ENCODE results near the gene BBS9. TPM values are rescaled to one million over a fixed set of nuclear protein-coding genes. Genes with fewer than 3 reads are reported as not detected.

The BBS9 gene
- total and polyA plus RNA-seq, 9 of the 15 experiments (the other 6 are each of a cell fraction or from before 2014, with no cell fraction given) = 0.77 to 3.3 (median 2.4) TPM

- H3K27ac ChIP-seq (ENCODE audit: extremely low read depth, low read depth, low read length) = no peak overlapping the region
- H3K4me2 ChIP-seq (ENCODE audit: insufficient read depth, low read length) = no peak overlapping the region
- H3K36me3 ChIP-seq (ENCODE audit: control insufficient read depth, insufficient read depth, low read length) = no peaks in the 10 kb centered on the region
- no peak for ATAC-seq
- H3K79me2 ChIP-seq (ENCODE audit: control insufficient read depth, insufficient read depth, low read length) = no peaks in the 10 kb centered on the region
- no peak for DNase-seq (ENCODE audit: extremely low read depth in 1 of 4, low spot score in 3 of 4)
- no peak overlapping the region for H3K9ac ChIP-seq (ENCODE audit: insufficient read depth in 1 of 2, low read depth in 2 of 2, low read length in 2 of 2)
- H4K20me1 ChIP-seq (replicated peaks; ENCODE audit: control insufficient read depth, insufficient read depth, low read length) = no peaks in the 10 kb centered on the region
- no peak overlapping the region for H3K4me3 ChIP-seq
- ChIA-PET POLR2A (no interaction called here), CTCF (ENCODE audit: low intra/inter-chr PET ratio) (no interaction called here)
- no TSS peak for BruUV-seq (replicated peaks)
- FAIRE-seq = no peak
- no peaks in the 10 kb centered on the region for H3K9me1 ChIP-seq (ENCODE audit: control insufficient read depth, insufficient read depth, low read length)
- H3K9me3 ChIP-seq (replicated peaks; ENCODE audit: control insufficient read depth, insufficient read depth, low read depth, low read length) = no peaks in the 10 kb centered on the region
- in situ Hi-C loops (cut with MboI) = no loop called here
- no peak overlapping the region for H2AFZ ChIP-seq (ENCODE audit: low read depth, low read length)
- 0% methylated on average over 5 of the region's 5 CpGs for WGBS (ENCODE audit: insufficient coverage, low coverage, missing lambda C conversion rate)
- intact Hi-C loops (cut with micrococcal nuclease) = no loop called here
- H3K4me1 ChIP-seq (replicated peaks in 1 of 2; ENCODE audit: control insufficient read depth in 2 of 2, insufficient read depth in 2 of 2, low read length in 2 of 2) = no peaks in the 10 kb centered on the region
- no peaks in the 10 kb centered on the region for H3K27me3 ChIP-seq (ENCODE audit: control insufficient read depth in 2 of 2, insufficient read depth in 2 of 2, low read length in 2 of 2)
- TF ChIP-seq TSHZ1 (CRISPR knock-in tag; IDR thresholded peaks at IDR 0.05) (no peak), FOXJ3 (CRISPR knock-in tag; IDR thresholded peaks at IDR 0.05) (no peak), HLTF (IDR thresholded peaks at IDR 0.05) (no peak), ZBTB5 (IDR thresholded peaks at IDR 0.05) (no peak), LEF1 (IDR thresholded peaks at IDR 0.05) (no peak), AFF1 (IDR thresholded peaks at IDR 0.05; ENCODE audit: low read depth in 1 of 2, partially characterized antibody in 2 of 2) (no peak), CEBPZ (IDR thresholded peaks at IDR 0.05; ENCODE audit: borderline replicate concordance, low read depth, low read length) (no peak), JUNB (CRISPR knock-in tag; conservative IDR thresholded peaks at IDR 0.05) (no peak), CBFB (CRISPR knock-in tag; IDR thresholded peaks at IDR 0.05) (no peak)
Observed at GRCh38 chr7:33425395-33425794, 296.0 kb downstream of the BBS9 start.

All from K562 (cell line).